Hepatocyte (in vitro differentiated cells): Measurements from ENCODE around the gene MASP2.

Experiments used
- CTCF ChIP-seq: fragments of 200-600 bp; sonication (generic); IDR thresholded peaks from 2 replicates; pipeline ENCODE4 v1.5.1; 2016; ENCODE audit warnings: antibody characterized with exemption, mild to moderate bottlenecking; ENCODE audit not compliant: poor library complexity
- EZH2 ChIP-seq: fragments of 200-600 bp; sonication (generic); IDR thresholded peaks from 2 replicates; pipeline ENCODE4 v1.6.1; 2016; ENCODE audit warnings: antibody characterized with exemption, mild to moderate bottlenecking, borderline replicate concordance
- EZH2phosphoT487 ChIP-seq: fragments of 200-600 bp; sonication (generic); IDR thresholded peaks from one replicate; pipeline ENCODE4 v1.6.1; 2018; ENCODE audit warnings: antibody characterized with exemption, mild to moderate bottlenecking, low read depth, moderate library complexity; ENCODE audit not compliant: unreplicated experiment, severe bottlenecking

DNA sequence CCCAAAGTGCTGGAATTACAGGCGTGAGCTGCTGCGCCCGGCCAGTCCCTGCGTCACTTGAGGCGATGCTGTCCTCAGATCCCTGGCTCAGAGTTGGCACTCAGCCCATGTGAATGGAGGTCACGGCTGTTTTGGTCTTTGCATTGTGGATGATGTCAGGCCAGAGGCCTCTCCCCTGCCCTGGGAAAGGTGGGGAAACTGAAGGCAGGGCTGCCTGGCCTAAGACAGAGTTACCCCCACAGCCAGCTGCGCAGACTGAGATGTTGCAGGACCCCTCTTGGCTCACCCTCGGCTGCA is 821 bp downstream of the MASP2 start:
- TF ChIP-seq CTCF (no peak), EZH2 (no peak), EZH2phosphoT487 (no peak)
